Muscle layer of colon (tissue), 2 donors: Measurements from ENCODE around the gene UBE2D3.

Source experiments
- H3K27ac ChIP-seq: one replicate; pipeline ENCODE4 v1.7.0; 2013; ENCODE audit warnings: low read depth, mild to moderate bottlenecking, low read length, moderate library complexity
- H3K27me3 ChIP-seq, 2 donors: one replicate each; pipeline ENCODE4 v1.7.0; 2013; ENCODE audit warnings: low read length in 2 of 2, mild to moderate bottlenecking in 2 of 2; ENCODE audit not compliant: insufficient read depth in 2 of 2, control insufficient read depth in 1 of 2
- H3K36me3 ChIP-seq: one replicate; pipeline ENCODE4 v1.7.0; 2013; ENCODE audit warnings: mild to moderate bottlenecking, low read length; ENCODE audit not compliant: insufficient read depth
- H3K4me1 ChIP-seq: one replicate; pipeline ENCODE4 v1.7.0; 2013; ENCODE audit warnings: mild to moderate bottlenecking, low read length; ENCODE audit not compliant: insufficient read depth
- H3K4me3 ChIP-seq, 2 donors: one replicate each; pipeline ENCODE4 v1.7.0; 2013; ENCODE audit warnings: low read length in 2 of 2, low read depth in 1 of 2, mild to moderate bottlenecking in 1 of 2, moderate library complexity in 1 of 2
- H3K9ac ChIP-seq: one replicate; pipeline ENCODE4 v1.7.0; 2013; ENCODE audit warnings: low read length
- H3K9me3 ChIP-seq: one replicate; pipeline ENCODE4 v1.7.0; 2013; ENCODE audit warnings: mild to moderate bottlenecking, low read length
- donor health status: abdominal sarcoma.
- donor health status: Adenocarcinoma of cecum.

UBE2D3 gene

GRCh38 chr4:102761906-102762305 lies 65.4 kb downstream of the UBE2D3 start:
- H3K9ac ChIP-seq, result peak overlapping the region; percentile 44
- no peak overlapping the region for H3K27ac ChIP-seq
- H3K4me1 ChIP-seq, result peaks cover 15% of the 10 kb centered on the region
- no peaks in the 10 kb centered on the region for H3K27me3 ChIP-seq
- H3K9me3 ChIP-seq, result no peaks in the 10 kb centered on the region
- H3K36me3 ChIP-seq, result no peaks in the 10 kb centered on the region
- H3K4me3 ChIP-seq, result peak overlapping the region in 1 of 2 donors; percentile 100

- peak overlapping the region; percentile 89 for H3K27ac ChIP-seq
- H3K36me3 ChIP-seq, result no peaks in the 10 kb centered on the region
- H3K4me3 ChIP-seq, result peak overlapping the region; percentile 75 to 100
- peak overlapping the region; percentile 44 for H3K9ac ChIP-seq
- no peaks in the 10 kb centered on the region for H3K9me3 ChIP-seq
- peaks cover 15% of the 10 kb centered on the region for H3K4me1 ChIP-seq
- H3K27me3 ChIP-seq, result no peaks in the 10 kb centered on the region
Measured at GRCh38 chr4:102761296-102761701, 66.1 kb downstream of the UBE2D3 start.

GRCh38 chr4:102760645-102761295 lies 66.6 kb downstream of the UBE2D3 start, which contains the start of gene MANBA:
MANBA (minus strand) TSS chr4:102760968; CDS start chr4:102760894, 74 bp downstream.
- peak within 1 kb of the TSS; percentile 79 for H3K9ac ChIP-seq
- peak within 1 kb of the TSS; percentile 75 to 100 for H3K4me3 ChIP-seq
- no peaks in the 10 kb centered on the region for H3K9me3 ChIP-seq
- no peaks in the 10 kb centered on the region for H3K27me3 ChIP-seq
- peak within 1 kb of the TSS; percentile 89 for H3K27ac ChIP-seq
- H3K36me3 ChIP-seq, result no peaks in the 10 kb centered on the region
- H3K4me1 ChIP-seq, result peaks cover 15% of the 10 kb centered on the region

- peaks cover 15% of the 10 kb centered on the region for H3K4me1 ChIP-seq
- H3K36me3 ChIP-seq, result no peaks in the 10 kb centered on the region
- H3K27me3 ChIP-seq, result no peaks in the 10 kb centered on the region
- H3K4me3 ChIP-seq, result peak overlapping the region; percentile 75 to 100
- H3K27ac ChIP-seq, result peak overlapping the region; percentile 89
- no peaks in the 10 kb centered on the region for H3K9me3 ChIP-seq
- peak overlapping the region; percentile 79 for H3K9ac ChIP-seq
Measured at GRCh38 chr4:102759831-102760644, 67.3 kb downstream of the UBE2D3 start.

- Histone ChIP-seq H3K4me3 (no peak overlapping the region), H3K27ac (no peak overlapping the region), H3K9ac (no peak overlapping the region), H3K4me1 (peaks cover 15% of the 10 kb centered on the region), H3K36me3 (no peaks in the 10 kb centered on the region), H3K27me3 (no peaks in the 10 kb centered on the region), H3K9me3 (no peaks in the 10 kb centered on the region)
Measured at GRCh38 chr4:102758241-102759160, 68.8 kb downstream of the UBE2D3 start.

GRCh38 chr4:102757681-102758080 lies 69.7 kb downstream of the UBE2D3 start:
- Histone ChIP-seq H3K36me3 (no peaks in the 10 kb centered on the region), H3K27me3 (no peaks in the 10 kb centered on the region), H3K9ac (no peak overlapping the region), H3K9me3 (no peaks in the 10 kb centered on the region), H3K27ac (no peak overlapping the region), H3K4me1 (peaks cover 15% of the 10 kb centered on the region), H3K4me3 (no peak overlapping the region)

GRCh38 chr4:102754044-102754443 lies 73.3 kb downstream of the UBE2D3 start:
- H3K27ac ChIP-seq, result no peak overlapping the region
- H3K9me3 ChIP-seq, result no peaks in the 10 kb centered on the region
- H3K27me3 ChIP-seq, result no peaks in the 10 kb centered on the region
- no peak overlapping the region for H3K4me3 ChIP-seq
- no peaks in the 10 kb centered on the region for H3K36me3 ChIP-seq
- H3K4me1 ChIP-seq, result peaks cover 4% of the 10 kb centered on the region
- no peak overlapping the region for H3K9ac ChIP-seq

GRCh38 chr4:102751941-102752340 lies 75.4 kb downstream of the UBE2D3 start:
- H3K9me3 ChIP-seq, result no peaks in the 10 kb centered on the region
- no peak overlapping the region for H3K9ac ChIP-seq
- H3K4me1 ChIP-seq, result no peaks in the 10 kb centered on the region
- no peak overlapping the region for H3K4me3 ChIP-seq
- no peaks in the 10 kb centered on the region for H3K27me3 ChIP-seq
- peaks cover 6% of the 10 kb centered on the region for H3K36me3 ChIP-seq
- H3K27ac ChIP-seq, result no peak overlapping the region
